ENCODE results near the gene MRGPRE. TPM values are rescaled to one million over a fixed set of nuclear protein-coding genes. Genes with fewer than 3 reads are reported as not detected.

The MRGPRE gene
- total RNA-seq, 1 experiment from 2014 or later, result not detected

- H3K79me2 ChIP-seq (ENCODE audit: low read length), result no peaks in the 10 kb centered on the region
- H2AFZ ChIP-seq (ENCODE audit: low read length), result no peak overlapping the region
- H3K9me2 ChIP-seq (replicated peaks; ENCODE audit: insufficient read depth, low read length), result no peaks in the 10 kb centered on the region
- no peaks in the 10 kb centered on the region for H4K20me1 ChIP-seq (ENCODE audit: insufficient read depth, low read depth, low read length)
- H3K27me3 ChIP-seq (ENCODE audit: low read length), result no peaks in the 10 kb centered on the region
- H3K4me3 ChIP-seq (ENCODE audit: low read length), result no peak overlapping the region
- H3K4me2 ChIP-seq (ENCODE audit: low read depth, low read length, poor library complexity, severe bottlenecking), result no peak overlapping the region
- no peak for DNase-seq
- H3K9ac ChIP-seq (ENCODE audit: low read length), result no peak overlapping the region
- H3K4me1 ChIP-seq (ENCODE audit: low read length), result no peaks in the 10 kb centered on the region
- no peak overlapping the region for H3K27ac ChIP-seq (ENCODE audit: low read length)
- H3K9me3 ChIP-seq (ENCODE audit: low read length), result no peaks in the 10 kb centered on the region
- no peaks in the 10 kb centered on the region for H3K36me3 ChIP-seq (ENCODE audit: insufficient read depth, low read length)
Measured at GRCh38 chr11:3203221-3204043, 28.8 kb downstream of the MRGPRE start.

GRCh38 chr11:3202759-3203158 is 29.5 kb downstream of the MRGPRE start:
- no peaks in the 10 kb centered on the region for H3K9me2 ChIP-seq (replicated peaks; ENCODE audit: insufficient read depth, low read length)
- H3K27ac ChIP-seq (ENCODE audit: low read length), result no peak overlapping the region
- no peak for DNase-seq
- H2AFZ ChIP-seq (ENCODE audit: low read length), result no peak overlapping the region
- H3K79me2 ChIP-seq (ENCODE audit: low read length), result no peaks in the 10 kb centered on the region
- H3K27me3 ChIP-seq (ENCODE audit: low read length), result no peaks in the 10 kb centered on the region
- no peak overlapping the region for H3K4me2 ChIP-seq (ENCODE audit: low read depth, low read length, poor library complexity, severe bottlenecking)
- H4K20me1 ChIP-seq (ENCODE audit: insufficient read depth, low read depth, low read length), result no peaks in the 10 kb centered on the region
- H3K4me3 ChIP-seq (ENCODE audit: low read length), result no peak overlapping the region
- peaks cover 5% of the 10 kb centered on the region for H3K4me1 ChIP-seq (ENCODE audit: low read length)
- H3K36me3 ChIP-seq (ENCODE audit: insufficient read depth, low read length), result no peaks in the 10 kb centered on the region
- no peaks in the 10 kb centered on the region for H3K9me3 ChIP-seq (ENCODE audit: low read length)
- no peak overlapping the region for H3K9ac ChIP-seq (ENCODE audit: low read length)

- Histone ChIP-seq H3K27ac (ENCODE audit: low read length) (no peak overlapping the region), H3K27me3 (ENCODE audit: low read length) (no peaks in the 10 kb centered on the region), H2AFZ (ENCODE audit: low read length) (no peak overlapping the region), H3K9ac (ENCODE audit: low read length) (no peak overlapping the region), H3K9me2 (replicated peaks; ENCODE audit: insufficient read depth, low read length) (no peaks in the 10 kb centered on the region), H4K20me1 (ENCODE audit: insufficient read depth, low read depth, low read length) (no peaks in the 10 kb centered on the region), H3K4me2 (ENCODE audit: low read depth, low read length, poor library complexity, severe bottlenecking) (no peak overlapping the region), H3K4me3 (ENCODE audit: low read length) (no peak overlapping the region), H3K36me3 (ENCODE audit: insufficient read depth, low read length) (no peaks in the 10 kb centered on the region), H3K4me1 (ENCODE audit: low read length) (peaks cover 5% of the 10 kb centered on the region), H3K79me2 (ENCODE audit: low read length) (no peaks in the 10 kb centered on the region), H3K9me3 (ENCODE audit: low read length) (no peaks in the 10 kb centered on the region)
- no peak for DNase-seq
Measured at GRCh38 chr11:3202305-3202704, 29.9 kb downstream of the MRGPRE start.

- no peak for DNase-seq
- H3K4me2 ChIP-seq (ENCODE audit: low read depth, low read length, poor library complexity, severe bottlenecking), result no peak overlapping the region
- no peak overlapping the region for H3K4me3 ChIP-seq (ENCODE audit: low read length)
- no peaks in the 10 kb centered on the region for H3K36me3 ChIP-seq (ENCODE audit: insufficient read depth, low read length)
- no peak overlapping the region for H3K9ac ChIP-seq (ENCODE audit: low read length)
- H2AFZ ChIP-seq (ENCODE audit: low read length), result no peak overlapping the region
- H3K4me1 ChIP-seq (ENCODE audit: low read length), result peaks cover 5% of the 10 kb centered on the region
- no peaks in the 10 kb centered on the region for H3K27me3 ChIP-seq (ENCODE audit: low read length)
- H3K9me3 ChIP-seq (ENCODE audit: low read length), result no peaks in the 10 kb centered on the region
- H4K20me1 ChIP-seq (ENCODE audit: insufficient read depth, low read depth, low read length), result no peaks in the 10 kb centered on the region
- no peaks in the 10 kb centered on the region for H3K9me2 ChIP-seq (replicated peaks; ENCODE audit: insufficient read depth, low read length)
- no peaks in the 10 kb centered on the region for H3K79me2 ChIP-seq (ENCODE audit: low read length)
- H3K27ac ChIP-seq (ENCODE audit: low read length), result no peak overlapping the region
Measured at GRCh38 chr11:3201677-3202181, 30.5 kb downstream of the MRGPRE start.

- Histone ChIP-seq H3K4me3 (ENCODE audit: low read length) (no peak overlapping the region), H3K4me1 (ENCODE audit: low read length) (peaks cover 5% of the 10 kb centered on the region), H3K79me2 (ENCODE audit: low read length) (no peaks in the 10 kb centered on the region), H3K9me3 (ENCODE audit: low read length) (no peaks in the 10 kb centered on the region), H3K36me3 (ENCODE audit: insufficient read depth, low read length) (no peaks in the 10 kb centered on the region), H3K27me3 (ENCODE audit: low read length) (no peaks in the 10 kb centered on the region), H4K20me1 (ENCODE audit: insufficient read depth, low read depth, low read length) (no peaks in the 10 kb centered on the region), H3K27ac (ENCODE audit: low read length) (no peak overlapping the region), H3K9me2 (replicated peaks; ENCODE audit: insufficient read depth, low read length) (no peaks in the 10 kb centered on the region), H3K4me2 (ENCODE audit: low read depth, low read length, poor library complexity, severe bottlenecking) (no peak overlapping the region), H3K9ac (ENCODE audit: low read length) (no peak overlapping the region), H2AFZ (ENCODE audit: low read length) (no peak overlapping the region)
- DNase-seq, result no peak
Measured at GRCh38 chr11:3201112-3201581, 31.1 kb downstream of the MRGPRE start.

GRCh38 chr11:3200388-3201111 is 31.7 kb downstream of the MRGPRE start:
- Histone ChIP-seq H2AFZ (ENCODE audit: low read length) (no peak overlapping the region), H3K4me1 (ENCODE audit: low read length) (peaks cover 5% of the 10 kb centered on the region), H3K4me3 (ENCODE audit: low read length) (no peak overlapping the region), H3K27ac (ENCODE audit: low read length) (no peak overlapping the region), H3K4me2 (ENCODE audit: low read depth, low read length, poor library complexity, severe bottlenecking) (no peak overlapping the region), H3K9me3 (ENCODE audit: low read length) (no peaks in the 10 kb centered on the region), H4K20me1 (ENCODE audit: insufficient read depth, low read depth, low read length) (no peaks in the 10 kb centered on the region), H3K79me2 (ENCODE audit: low read length) (no peaks in the 10 kb centered on the region), H3K27me3 (ENCODE audit: low read length) (no peaks in the 10 kb centered on the region), H3K9me2 (replicated peaks; ENCODE audit: insufficient read depth, low read length) (no peaks in the 10 kb centered on the region), H3K36me3 (ENCODE audit: insufficient read depth, low read length) (no peaks in the 10 kb centered on the region), H3K9ac (ENCODE audit: low read length) (no peak overlapping the region)
- DNase-seq, result no peak

- H3K4me2 ChIP-seq (ENCODE audit: low read depth, low read length, poor library complexity, severe bottlenecking), result no peak overlapping the region
- no peaks in the 10 kb centered on the region for H3K9me2 ChIP-seq (replicated peaks; ENCODE audit: insufficient read depth, low read length)
- no peak overlapping the region for H3K27ac ChIP-seq (ENCODE audit: low read length)
- H3K4me1 ChIP-seq (ENCODE audit: low read length), result peaks cover 5% of the 10 kb centered on the region
- H2AFZ ChIP-seq (ENCODE audit: low read length), result no peak overlapping the region
- no peak overlapping the region for H3K4me3 ChIP-seq (ENCODE audit: low read length)
- no peaks in the 10 kb centered on the region for H3K36me3 ChIP-seq (ENCODE audit: insufficient read depth, low read length)
- no peaks in the 10 kb centered on the region for H3K9me3 ChIP-seq (ENCODE audit: low read length)
- H3K27me3 ChIP-seq (ENCODE audit: low read length), result no peaks in the 10 kb centered on the region
- H3K79me2 ChIP-seq (ENCODE audit: low read length), result no peaks in the 10 kb centered on the region
- no peak for DNase-seq
- no peaks in the 10 kb centered on the region for H4K20me1 ChIP-seq (ENCODE audit: insufficient read depth, low read depth, low read length)
- H3K9ac ChIP-seq (ENCODE audit: low read length), result no peak overlapping the region
Measured at GRCh38 chr11:3199537-3200295, 32.5 kb downstream of the MRGPRE start.

- Histone ChIP-seq H3K4me1 (ENCODE audit: low read length) (peaks cover 5% of the 10 kb centered on the region), H3K27ac (ENCODE audit: low read length) (no peak overlapping the region), H2AFZ (ENCODE audit: low read length) (no peak overlapping the region), H3K79me2 (ENCODE audit: low read length) (no peaks in the 10 kb centered on the region), H3K9ac (ENCODE audit: low read length) (no peak overlapping the region), H3K36me3 (ENCODE audit: insufficient read depth, low read length) (no peaks in the 10 kb centered on the region), H3K27me3 (ENCODE audit: low read length) (no peaks in the 10 kb centered on the region), H3K9me2 (replicated peaks; ENCODE audit: insufficient read depth, low read length) (no peaks in the 10 kb centered on the region), H3K4me2 (ENCODE audit: low read depth, low read length, poor library complexity, severe bottlenecking) (no peak overlapping the region), H4K20me1 (ENCODE audit: insufficient read depth, low read depth, low read length) (no peaks in the 10 kb centered on the region), H3K4me3 (ENCODE audit: low read length) (no peak overlapping the region), H3K9me3 (ENCODE audit: low read length) (no peaks in the 10 kb centered on the region)
- DNase-seq, result no peak
Measured at GRCh38 chr11:3198815-3199214, 33.4 kb downstream of the MRGPRE start.

Data from Karpas-422 (cell line).